DND-41 (cell line): ENCODE data around the gene DENND1A.

Experiments
- CTCF ChIP-seq: IDR thresholded peaks from 2 replicates; pipeline ENCODE4 v1.5.1; 2012; ENCODE audit warnings: borderline replicate concordance, low read length, moderate library complexity, mild to moderate bottlenecking; ENCODE audit not compliant: poor library complexity, severe bottlenecking; ENCODE audit errors: extremely low read depth
- EZH2 ChIP-seq: IDR thresholded peaks from 3 replicates; pipeline ENCODE4 v1.6.1; 2012; ENCODE audit warnings: borderline replicate concordance, low read depth, mild to moderate bottlenecking, moderate library complexity, low read length, inconsistent platforms; ENCODE audit not compliant: severe bottlenecking

- TF ChIP-seq CTCF: no peak
- TF ChIP-seq EZH2: no peak
These were observed 116.9 kb downstream of the DENND1A start for GRCh38 chr9:123812984-123813383.
